NAMALWA (cell line): ENCODE results near the gene PTPRE.
"Not testable (repeated sequence)": the region's sequence is repeated elsewhere in the genome, so short reads cannot be mapped to it uniquely, and the experiment has no call there.

Experiments used
- DNase-seq: peaks from one replicate; pipeline ENCODE4 v3.0.0-alpha.2; 2015; ENCODE audit warnings: low spot score

PTPRE gene

DNA sequence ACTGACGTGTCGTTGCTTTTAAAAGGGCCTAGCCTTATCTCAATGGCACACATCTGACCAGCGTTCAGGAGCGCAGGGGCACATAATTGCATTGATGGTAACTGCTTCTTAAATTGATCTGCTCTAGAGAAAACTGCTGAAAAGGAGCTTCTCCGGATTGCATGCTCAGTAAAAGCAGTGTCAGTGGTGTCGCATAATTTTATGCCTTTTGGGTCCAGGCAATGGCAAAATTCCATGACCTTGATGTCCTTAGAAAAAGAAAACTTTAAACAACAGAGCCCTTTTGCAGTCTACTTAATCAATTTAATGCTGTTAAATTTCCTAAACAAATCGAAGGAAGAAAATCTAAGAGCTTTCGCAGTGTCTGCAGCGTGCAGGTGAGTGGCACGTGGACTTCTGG is 75.7 kb downstream of the PTPRE start:
- DNase-seq = no peak

DNA sequence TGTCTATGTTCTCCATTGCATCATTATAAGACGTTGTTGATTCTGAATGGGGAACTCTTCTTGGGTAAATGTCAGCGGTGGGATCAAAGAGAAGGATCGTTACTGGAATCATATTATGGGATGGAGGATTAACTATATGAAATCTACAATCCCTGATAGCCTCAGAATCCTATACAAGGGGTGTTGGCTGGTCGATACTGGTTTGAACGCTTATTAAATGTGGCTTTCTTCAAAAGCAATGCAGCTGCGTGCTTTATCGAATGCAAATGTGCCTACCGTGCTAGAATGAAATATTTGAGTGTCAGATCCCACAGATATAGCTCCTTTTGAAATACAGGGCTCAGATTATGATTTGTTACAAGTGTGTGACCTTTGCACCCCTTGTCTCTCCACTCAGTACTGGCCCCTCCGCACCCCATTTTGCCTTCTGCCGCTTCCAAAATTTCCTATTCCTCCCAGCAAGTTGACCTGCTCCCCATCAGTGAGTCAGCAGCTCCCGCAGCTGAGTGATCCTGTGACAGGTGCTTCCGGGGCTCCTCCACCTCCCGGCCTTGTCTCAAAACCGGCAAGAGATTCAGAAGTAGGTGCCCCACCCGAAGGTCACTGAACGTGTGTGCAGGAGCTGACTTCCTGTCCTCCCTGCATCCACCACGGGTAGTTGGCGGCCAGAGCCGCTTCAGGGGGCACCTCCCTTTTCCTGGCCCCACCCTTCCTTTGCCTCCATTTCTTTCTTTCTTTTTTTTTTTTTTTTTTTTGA is 76.6 kb downstream of the PTPRE start:
- no peak for DNase-seq

GRCh38 chr10:127984945-127985344 is 78.0 kb downstream of the PTPRE start:
- DNase-seq = no peak

- no peak for DNase-seq
Measured at GRCh38 chr10:127986531-127987466, 79.9 kb downstream of the PTPRE start.

DNA sequence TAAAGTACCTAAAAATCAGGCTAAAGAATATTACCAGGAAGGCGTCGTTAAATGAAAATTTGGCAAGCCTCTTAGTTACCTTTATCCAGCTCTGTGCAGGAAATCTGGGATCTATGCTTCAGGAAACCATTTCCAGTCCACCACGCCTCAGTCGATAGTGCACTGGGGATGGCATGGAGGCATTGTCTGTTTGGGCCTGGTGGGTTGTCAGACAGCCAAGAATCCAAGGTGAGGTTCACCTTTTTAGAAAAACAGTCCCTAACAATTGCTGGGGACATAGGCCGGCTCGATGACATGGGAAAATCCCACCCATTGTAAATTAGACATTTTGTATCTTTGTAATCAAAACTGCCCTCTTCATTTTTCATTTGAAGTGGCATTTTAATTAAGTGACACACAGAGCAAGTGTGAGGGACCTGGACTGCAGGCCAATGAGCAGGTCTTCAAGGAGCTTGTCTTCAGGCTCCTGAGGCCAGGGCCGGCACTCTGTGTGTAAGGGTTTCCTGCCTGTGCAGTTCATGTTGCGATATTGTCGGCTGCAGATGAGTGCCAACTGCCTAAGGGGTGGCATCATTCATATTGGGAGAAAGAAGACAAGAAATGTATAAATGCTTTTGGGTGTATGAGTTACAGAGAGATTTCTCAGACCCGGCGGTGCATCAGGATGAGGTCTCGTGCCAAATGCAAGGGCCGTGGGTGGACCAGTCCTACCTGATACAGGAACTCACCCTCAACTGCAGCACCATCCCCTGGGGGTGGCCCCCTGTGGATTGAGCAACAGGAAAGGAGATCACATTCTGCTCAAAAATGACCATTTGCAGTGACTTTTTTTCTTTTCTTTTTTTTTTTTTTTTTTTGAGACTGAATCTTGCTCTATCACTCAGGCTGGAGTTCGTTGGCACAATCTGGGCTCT is 80.8 kb downstream of the PTPRE start:
- DNase-seq = no peak

DNA sequence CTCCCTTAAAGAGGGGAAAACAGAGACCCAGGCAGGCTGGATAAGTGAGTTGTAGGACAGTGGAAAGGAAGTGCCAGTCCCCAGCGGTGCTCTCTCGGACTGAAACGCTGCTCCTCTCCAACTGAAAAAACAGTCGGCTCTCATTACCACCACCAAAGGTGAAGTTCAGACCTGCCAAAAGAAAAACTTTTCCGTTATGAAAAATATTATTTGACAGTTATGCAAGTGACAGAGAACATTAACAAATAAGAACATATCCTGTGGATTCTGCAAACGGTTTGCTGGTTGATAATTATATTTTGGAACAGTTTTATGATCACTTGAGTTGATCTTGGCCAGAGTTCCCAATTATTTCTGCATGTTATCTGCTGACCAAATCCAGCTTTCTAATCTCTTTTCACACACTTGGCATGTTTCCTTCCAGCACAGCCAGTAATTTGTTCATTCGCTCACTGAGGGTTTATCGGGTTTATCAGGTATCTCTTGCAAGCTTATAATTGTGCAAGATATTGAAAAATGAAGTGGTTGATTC is 82.6 kb downstream of the PTPRE start:
- DNase-seq = no peak

DNA sequence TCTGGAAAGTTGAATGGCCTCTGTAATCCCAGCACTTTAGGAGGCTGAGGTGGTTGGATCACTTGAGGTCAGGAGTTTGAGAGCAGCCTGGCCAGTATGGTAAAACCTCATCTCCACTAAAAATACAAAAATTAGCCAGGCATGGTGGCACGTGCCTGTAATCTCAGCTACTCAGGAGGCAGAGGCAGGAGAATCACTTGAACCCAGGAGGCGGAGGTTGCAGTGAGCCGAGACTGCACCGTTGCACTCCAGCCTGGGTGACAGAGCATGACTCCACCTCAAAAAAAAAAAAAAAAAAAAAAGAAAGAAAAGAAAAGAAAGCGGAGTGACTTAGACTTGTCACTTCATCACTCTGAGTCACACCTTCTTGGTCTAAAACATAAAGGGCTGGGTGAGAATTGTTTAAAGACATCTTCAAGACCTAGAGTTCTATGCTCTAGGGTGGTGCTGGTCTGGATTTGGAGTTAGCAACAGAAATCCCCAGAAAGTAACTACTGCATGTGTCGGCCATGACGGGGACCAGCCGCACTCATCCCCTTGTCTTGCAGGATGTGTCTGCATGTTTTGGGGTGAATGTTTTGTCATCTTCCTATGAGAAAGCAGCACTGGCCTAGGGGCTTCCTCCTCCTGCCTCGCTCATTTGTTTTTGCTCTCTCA is 83.4 kb downstream of the PTPRE start:
- DNase-seq = not testable (repeated sequence)

GRCh38 chr10:127990846-127991542 is 84.1 kb downstream of the PTPRE start:
- DNase-seq = no peak

- no peak for DNase-seq
Measured at GRCh38 chr10:127991543-127992255, 84.8 kb downstream of the PTPRE start.

- DNase-seq = no peak
Measured at GRCh38 chr10:127992376-127992775, 85.5 kb downstream of the PTPRE start.

GRCh38 chr10:127993056-127993690 is 86.3 kb downstream of the PTPRE start:
- DNase-seq = no peak

- no peak for DNase-seq
Measured at GRCh38 chr10:127995939-127996338, 89.0 kb downstream of the PTPRE start.

GRCh38 chr10:127996586-127996985 is 89.7 kb downstream of the PTPRE start:
- no peak for DNase-seq

GRCh38 chr10:127997271-127997670 is 90.4 kb downstream of the PTPRE start:
- DNase-seq = no peak

- no peak for DNase-seq
Measured at GRCh38 chr10:127997937-127998336, 91.0 kb downstream of the PTPRE start.

DNA sequence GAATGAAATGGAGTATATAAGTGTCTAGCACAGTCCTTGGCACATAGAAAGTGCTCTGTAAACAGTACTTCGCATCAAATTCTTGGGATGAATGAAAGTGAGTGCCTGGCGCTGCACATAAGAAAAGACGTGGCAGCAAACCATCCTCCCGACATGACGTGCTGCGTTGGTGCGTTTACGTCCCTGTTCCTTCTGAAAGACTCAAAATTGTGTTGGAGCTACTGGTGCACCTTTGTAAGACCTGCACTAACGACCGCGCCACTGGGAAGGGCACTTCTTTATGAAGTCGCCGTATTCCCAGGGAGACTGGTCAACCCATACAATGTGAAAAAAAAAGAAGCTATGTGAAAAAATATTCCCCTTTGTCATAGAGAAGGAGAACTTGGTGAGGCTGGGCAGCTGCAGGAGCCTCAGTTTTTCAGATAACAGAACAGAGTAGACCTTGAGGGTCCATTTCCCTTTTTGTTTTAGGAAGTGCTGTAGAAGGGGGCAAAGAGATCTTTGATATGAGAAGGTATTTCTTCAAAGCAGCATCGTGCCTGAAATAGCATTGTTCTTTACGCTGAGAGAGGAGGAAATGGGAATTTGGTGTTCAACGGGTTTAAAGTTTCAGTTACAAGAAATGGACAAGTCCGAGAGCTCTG is 91.7 kb downstream of the PTPRE start:
- no peak for DNase-seq

GRCh38 chr10:127999297-128000129 is 92.6 kb downstream of the PTPRE start:
- DNase-seq = no peak
